Measurements from ENCODE around the gene POTEJ.
"Not testable (repeated sequence)": the region's sequence is repeated elsewhere in the genome, so short reads cannot be mapped to it uniquely, and the experiment has no call there.

POTEJ gene

GRCh38 chr2:130608276-130609001 lies 2.8 kb upstream of the POTEJ start:
- not testable (repeated sequence) for DNase-seq

DNA sequence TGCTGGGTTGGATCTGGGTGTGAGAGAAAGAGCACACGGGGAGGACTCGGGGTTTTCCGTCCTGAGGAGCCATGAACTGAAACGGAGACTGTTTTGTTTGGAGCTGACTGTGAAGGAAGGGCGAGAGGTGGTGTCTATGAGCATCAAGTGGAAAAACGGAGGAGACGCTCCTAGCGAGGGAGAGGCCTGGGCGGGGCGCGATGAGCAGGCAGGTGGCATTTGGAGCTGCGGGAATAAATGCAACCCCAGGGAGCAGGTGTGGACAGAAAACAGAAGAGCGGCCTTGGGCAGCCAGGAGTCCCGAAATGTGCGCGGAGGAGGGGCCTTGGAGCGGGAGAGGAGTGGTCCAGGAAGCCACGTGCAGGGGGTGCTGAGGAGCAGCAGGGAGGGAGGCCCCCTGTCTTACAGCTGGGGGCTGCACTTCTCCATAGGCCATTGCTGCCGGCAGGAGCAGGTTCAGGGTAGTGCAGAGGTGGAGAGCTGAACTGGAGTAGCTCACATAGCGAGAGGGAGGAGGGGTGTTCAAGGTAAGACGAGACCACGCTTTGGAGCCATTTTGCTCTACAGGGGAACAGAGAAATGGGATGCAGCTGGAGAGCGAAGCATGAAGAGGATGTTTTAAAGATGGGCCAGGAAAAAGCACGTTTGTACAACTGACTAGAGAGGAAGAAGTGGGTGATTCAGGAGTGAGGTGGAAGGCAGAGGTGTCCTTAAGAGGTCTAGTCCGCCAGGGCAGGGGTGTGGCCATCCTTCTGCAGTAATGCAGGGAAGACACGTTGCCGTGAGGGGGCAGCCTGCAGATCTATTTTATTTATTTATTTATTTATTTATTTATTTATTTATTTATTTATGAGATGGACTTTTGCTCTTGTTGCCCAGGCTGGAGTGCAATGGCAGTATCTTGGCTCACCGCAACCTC lies 2.0 kb upstream of the POTEJ start:
- DNase-seq: not testable (repeated sequence)

DNA sequence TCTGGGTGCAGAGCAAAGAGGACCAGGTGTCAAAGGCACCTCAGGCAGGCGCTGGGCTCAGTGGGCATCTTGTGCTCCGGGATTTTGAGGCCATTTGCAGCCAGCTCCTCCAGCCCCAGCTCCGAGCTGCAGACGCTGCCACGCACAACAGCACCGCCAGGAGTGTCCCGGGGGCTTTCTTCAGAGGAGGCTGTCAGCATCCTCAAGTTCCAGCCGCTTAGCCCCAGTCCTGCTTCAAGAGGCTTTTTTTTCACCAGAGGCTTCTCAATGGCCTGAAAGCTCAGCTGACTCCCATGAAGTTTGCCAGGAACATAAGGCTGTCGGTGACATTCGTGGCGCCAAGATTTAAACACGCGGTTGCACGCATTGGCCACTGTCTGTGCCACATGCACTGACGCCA lies 754 bp upstream of the POTEJ start:
- not testable (repeated sequence) for DNase-seq

DNA sequence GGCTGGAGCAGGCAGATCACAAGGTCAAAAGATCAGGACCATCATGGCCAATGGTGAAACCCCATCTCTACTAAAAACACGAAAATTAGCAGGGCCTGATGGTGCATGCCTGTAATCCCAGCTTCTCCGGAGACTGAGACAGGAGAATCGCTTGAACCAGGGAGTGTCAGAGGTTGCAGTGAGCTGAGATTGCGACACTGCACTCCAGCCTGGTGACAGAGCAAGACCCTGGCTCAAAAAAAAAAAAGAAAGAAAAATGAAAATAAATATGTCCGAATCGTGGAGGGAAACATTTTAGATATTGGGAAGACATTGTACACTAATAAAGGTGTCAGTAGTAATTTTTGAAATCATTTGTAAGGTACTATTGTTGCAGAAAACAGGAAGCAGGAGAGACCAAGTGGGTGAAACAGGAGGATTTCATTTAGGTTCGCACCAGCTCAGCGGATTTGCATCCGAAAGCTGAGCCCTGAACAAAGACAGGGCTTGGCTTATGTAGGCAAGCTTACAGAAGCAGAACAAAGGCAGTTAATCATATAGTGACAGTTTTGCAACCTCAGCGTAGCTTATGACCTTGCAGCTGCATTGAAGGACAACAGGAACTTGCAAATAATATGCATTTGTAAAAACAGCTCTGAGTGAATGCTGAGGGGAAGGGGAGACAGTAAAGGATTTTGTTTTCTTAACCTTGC lies 17.7 kb downstream of the POTEJ start:
- not testable (repeated sequence) for DNase-seq

- DNase-seq: not testable (repeated sequence)
Observed at GRCh38 chr2:130638973-130639372, 27.7 kb downstream of the POTEJ start.

GRCh38 chr2:130641688-130642087 lies 30.4 kb downstream of the POTEJ start:
- not testable (repeated sequence) for DNase-seq

GRCh38 chr2:130649285-130649684 lies 38.0 kb downstream of the POTEJ start:
- not testable (repeated sequence) for DNase-seq

DNA sequence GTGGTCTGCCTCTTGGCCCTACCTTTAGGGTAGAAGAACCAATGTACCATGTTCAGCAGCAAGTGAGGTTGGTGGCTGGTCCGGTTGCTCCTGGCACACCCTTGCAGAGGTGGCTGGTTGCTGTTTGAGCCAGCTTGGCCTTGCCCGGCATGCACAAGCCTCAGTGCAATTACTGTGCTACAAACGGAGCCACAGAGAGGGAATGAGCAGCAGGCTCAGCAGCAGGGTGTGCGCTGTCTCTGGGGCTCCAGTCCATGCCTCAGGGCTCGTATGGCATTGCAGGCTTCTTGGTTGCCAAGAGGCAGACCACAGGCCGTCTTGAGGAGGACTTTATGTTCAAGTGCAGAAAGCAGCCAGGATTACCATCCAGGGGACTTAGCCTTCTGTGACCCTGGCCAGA lies 53.3 kb downstream of the POTEJ start:
- not testable (repeated sequence) for DNase-seq

- not testable (repeated sequence) for DNase-seq
Observed at GRCh38 chr2:130665596-130665995, 54.4 kb downstream of the POTEJ start.

GRCh38 chr2:130667516-130667915 lies 56.3 kb downstream of the POTEJ start:
- DNase-seq: not testable (repeated sequence)

- DNase-seq: not testable (repeated sequence)
Observed at GRCh38 chr2:130670026-130670745, 58.9 kb downstream of the POTEJ start.

- not testable (repeated sequence) for DNase-seq
Observed at GRCh38 chr2:130692041-130692770, 81.0 kb downstream of the POTEJ start.

DNA sequence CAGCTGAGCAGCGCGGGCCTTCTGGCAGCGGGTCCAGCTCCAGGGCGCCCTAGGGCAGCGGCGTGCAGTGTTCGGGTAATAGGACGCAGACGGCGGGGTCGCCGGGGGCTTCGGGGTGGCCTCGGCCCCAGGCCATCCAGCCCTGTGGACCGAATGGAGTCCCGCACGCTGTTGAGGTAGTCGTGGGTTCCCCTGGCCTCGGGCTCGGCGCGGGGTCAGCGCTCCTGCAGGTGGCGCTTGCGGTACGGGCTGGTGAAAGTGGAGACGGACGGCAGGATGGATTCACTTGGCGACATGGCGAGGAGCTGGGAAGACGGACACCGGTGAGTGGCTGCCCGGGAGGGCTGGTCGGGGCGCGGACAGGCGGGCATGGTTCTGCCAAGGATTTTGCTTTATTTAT lies 82.2 kb downstream of the POTEJ start:
- DNase-seq: peak; percentile 32 to 34

- not testable (repeated sequence) for DNase-seq
Observed at GRCh38 chr2:130703250-130703649, 92.0 kb downstream of the POTEJ start.
